ENCODE measurements around the gene GRAMD2B. TPM values are rescaled to one million over a fixed set of nuclear protein-coding genes. Genes with fewer than 3 reads are reported as not detected.

GRAMD2B gene
- total RNA-seq, 1 experiment from 2014 or later: 7.2 TPM

- TF ChIP-seq JUND (IDR thresholded peaks at IDR 0.05) (no peak), EZH2 (IDR thresholded peaks at IDR 0.05) (no peak), CTCF (IDR thresholded peaks at IDR 0.05 in 2 of 3, conservative IDR thresholded peaks at IDR 0.05 in 1 of 3; ENCODE audit: borderline replicate concordance in 1 of 3, insufficient read depth in 1 of 3, low read depth in 2 of 3, low read length in 2 of 3) (no peak), ZFX (IDR thresholded peaks at IDR 0.05) (no peak), CBX3 (IDR thresholded peaks at IDR 0.05; ENCODE audit: low read depth) (no peak)
- no peak overlapping the region for H3K4me2 ChIP-seq (ENCODE audit: low read length)
- no peaks in the 10 kb centered on the region for H4K20me1 ChIP-seq (ENCODE audit: insufficient read depth)
- H3K4me3 ChIP-seq (replicated peaks in 1 of 2; ENCODE audit: low read depth in 1 of 2, low read length in 2 of 2): no peak overlapping the region
- no peak for DNase-seq (ENCODE audit: low read depth, low spot score)
- H3K9ac ChIP-seq (ENCODE audit: low read length): no peak overlapping the region
- H3K4me1 ChIP-seq (ENCODE audit: control insufficient read depth in 1 of 2, insufficient read depth in 2 of 2, low read length in 2 of 2): peaks cover 0 to 8% of the 10 kb centered on the region in 2 experiments; a peak in 1 of 4 replicates
- intact Hi-C loops (cut with micrococcal nuclease): no loop called here
- POLR2A ChIA-PET: no interaction called here
- H3K9me2 ChIP-seq (ENCODE audit: insufficient read depth): no peaks in the 10 kb centered on the region
- ATAC-seq: no peak
- H2AFZ ChIP-seq (ENCODE audit: low read depth, low read length, poor library complexity, severe bottlenecking): no peak overlapping the region
- H3K79me2 ChIP-seq (ENCODE audit: insufficient read depth, low read length): peaks cover 5% of the 10 kb centered on the region; the same call in 1 of the 2 replicates
- CTCF ChIA-PET: no interaction called here
- RAD21 ChIA-PET (ENCODE audit: low non-redundant PET in 1 of 2, low total read pairs in 2 of 2, uncharacterized antibody in 2 of 2, unreplicated experiment in 2 of 2): no interaction called here
- no peaks in the 10 kb centered on the region for H3K27me3 ChIP-seq (ENCODE audit: insufficient read depth, low read length)
- no peaks in the 10 kb centered on the region for H3K9me3 ChIP-seq (ENCODE audit: control insufficient read depth in 1 of 2, insufficient read depth in 1 of 2, low read depth in 1 of 2, low read length in 2 of 2)
- BruUV-seq (replicated peaks): no TSS peak
- no peak overlapping the region for H3K27ac ChIP-seq (ENCODE audit: low read depth, low read length)
- no peaks in the 10 kb centered on the region for H3K36me3 ChIP-seq (ENCODE audit: control insufficient read depth in 1 of 2, insufficient read depth in 2 of 2, low read length in 2 of 2)
Observed at GRCh38 chr5:126419102-126419501, 4.1 kb upstream of the GRAMD2B start.

DNA sequence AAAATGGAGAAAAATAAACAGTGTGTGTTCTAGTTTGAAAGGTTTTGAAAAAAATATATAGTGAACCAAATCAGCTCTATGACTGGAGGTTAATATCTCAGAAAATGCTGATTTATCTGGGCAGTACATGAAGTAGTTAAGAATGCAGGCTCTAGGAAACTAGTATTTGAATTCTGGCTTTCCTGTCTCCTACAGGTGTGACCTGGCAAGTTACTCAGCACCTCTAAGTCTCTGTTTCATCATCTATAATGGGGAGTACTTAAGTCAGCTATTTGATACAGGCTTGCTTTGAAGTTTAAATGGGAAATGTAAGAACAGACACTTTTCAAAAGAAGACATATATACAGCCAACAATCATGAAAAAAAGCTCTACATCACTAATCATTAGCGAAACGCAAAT is 5.2 kb downstream of the GRAMD2B start:
- H3K36me3 ChIP-seq (ENCODE audit: control insufficient read depth in 1 of 2, insufficient read depth in 2 of 2, low read length in 2 of 2): no peaks in the 10 kb centered on the region
- no peak for ATAC-seq
- POLR2A ChIA-PET: no interaction called here

More for the DNA sequence above, 5.2 kb downstream of the GRAMD2B start:
- H3K4me1 ChIP-seq (ENCODE audit: control insufficient read depth in 1 of 2, insufficient read depth in 2 of 2, low read length in 2 of 2): peaks cover 0 to 12% of the 10 kb centered on the region in 2 experiments; a peak in 1 of 4 replicates
- no peak for DNase-seq (ENCODE audit: low read depth, low spot score)
- RAD21 ChIA-PET (ENCODE audit: low non-redundant PET in 1 of 2, low total read pairs in 2 of 2, uncharacterized antibody in 2 of 2, unreplicated experiment in 2 of 2): no interaction called here
- no TSS peak for BruUV-seq (replicated peaks)
- no peaks in the 10 kb centered on the region for H3K9me2 ChIP-seq (ENCODE audit: insufficient read depth)
- H3K9ac ChIP-seq (ENCODE audit: low read length): no peak overlapping the region
- no peak overlapping the region for H2AFZ ChIP-seq (ENCODE audit: low read depth, low read length, poor library complexity, severe bottlenecking)
- no peak overlapping the region for H3K4me3 ChIP-seq (replicated peaks in 1 of 2; ENCODE audit: low read depth in 1 of 2, low read length in 2 of 2)
- no peak overlapping the region for H3K4me2 ChIP-seq (ENCODE audit: low read length)
- CTCF ChIA-PET: no interaction called here
- no peak for TF ChIP-seq CBX3 (IDR thresholded peaks at IDR 0.05; ENCODE audit: low read depth)
- no peaks in the 10 kb centered on the region for H4K20me1 ChIP-seq (ENCODE audit: insufficient read depth)
- peaks cover 19% of the 10 kb centered on the region for H3K79me2 ChIP-seq (ENCODE audit: insufficient read depth, low read length)
- intact Hi-C loops (cut with micrococcal nuclease): no loop called here
- H3K27ac ChIP-seq (ENCODE audit: low read depth, low read length): no peak overlapping the region
- H3K27me3 ChIP-seq (ENCODE audit: insufficient read depth, low read length): no peaks in the 10 kb centered on the region
- no peaks in the 10 kb centered on the region for H3K9me3 ChIP-seq (ENCODE audit: control insufficient read depth in 1 of 2, insufficient read depth in 1 of 2, low read depth in 1 of 2, low read length in 2 of 2)
